ENCODE results near the gene TBC1D22A.

TBC1D22A gene

GRCh38 chr22:46824344-46824909 is 62.0 kb downstream of the TBC1D22A start:
- no peak for TF ChIP-seq JUND (IDR thresholded peaks at IDR 0.05; ENCODE audit: low read depth)
- DNase-seq (ENCODE audit: low read depth in 1 of 2, low spot score in 1 of 2): peak in 1 of 2 experiments; percentile 19
- in situ Hi-C loops (cut with HindIII; ENCODE audit: low pct_unique_long_range_greater_than_20kb, low sequenced_read_pairs): no loop called here

GRCh38 chr22:46824980-46825544 is 62.6 kb downstream of the TBC1D22A start:
- DNase-seq (ENCODE audit: low read depth in 1 of 2, low spot score in 1 of 2): no peak
- in situ Hi-C loops (cut with HindIII; ENCODE audit: low pct_unique_long_range_greater_than_20kb, low sequenced_read_pairs): no loop called here

GRCh38 chr22:46826438-46827135 is 64.1 kb downstream of the TBC1D22A start:
- no peak for DNase-seq (ENCODE audit: low read depth in 1 of 2, low spot score in 1 of 2)
- in situ Hi-C loops (cut with HindIII; ENCODE audit: low pct_unique_long_range_greater_than_20kb, low sequenced_read_pairs): no loop called here
- TF ChIP-seq JUND (IDR thresholded peaks at IDR 0.05; ENCODE audit: low read depth): no peak

More at GRCh38 chr22:46824980-46825544, 62.6 kb downstream of the TBC1D22A start:
- TF ChIP-seq JUND (IDR thresholded peaks at IDR 0.05; ENCODE audit: low read depth): no peak

GRCh38 chr22:46827136-46827780 is 64.8 kb downstream of the TBC1D22A start:
- TF ChIP-seq JUND (IDR thresholded peaks at IDR 0.05; ENCODE audit: low read depth): no peak
- in situ Hi-C loops (cut with HindIII; ENCODE audit: low pct_unique_long_range_greater_than_20kb, low sequenced_read_pairs): no loop called here
- DNase-seq (ENCODE audit: low read depth in 1 of 2, low spot score in 1 of 2): no peak

GRCh38 chr22:46827781-46828180 is 65.3 kb downstream of the TBC1D22A start:
- no peak for TF ChIP-seq JUND (IDR thresholded peaks at IDR 0.05; ENCODE audit: low read depth)
- no peak for DNase-seq (ENCODE audit: low read depth in 1 of 2, low spot score in 1 of 2)
- in situ Hi-C loops (cut with HindIII; ENCODE audit: low pct_unique_long_range_greater_than_20kb, low sequenced_read_pairs): no loop called here

GRCh38 chr22:46828323-46828900 is 66.0 kb downstream of the TBC1D22A start:
- in situ Hi-C loops (cut with HindIII; ENCODE audit: low pct_unique_long_range_greater_than_20kb, low sequenced_read_pairs): no loop called here
- TF ChIP-seq JUND (IDR thresholded peaks at IDR 0.05; ENCODE audit: low read depth): no peak
- no peak for DNase-seq (ENCODE audit: low read depth in 1 of 2, low spot score in 1 of 2)

- in situ Hi-C loops (cut with HindIII; ENCODE audit: low pct_unique_long_range_greater_than_20kb, low sequenced_read_pairs): no loop called here
- TF ChIP-seq JUND (IDR thresholded peaks at IDR 0.05; ENCODE audit: low read depth): no peak
Measured at GRCh38 chr22:46829117-46829891, 66.9 kb downstream of the TBC1D22A start.

GRCh38 chr22:46829941-46830715 is 67.7 kb downstream of the TBC1D22A start:
- in situ Hi-C loops (cut with HindIII; ENCODE audit: low pct_unique_long_range_greater_than_20kb, low sequenced_read_pairs): no loop called here
- no peak for TF ChIP-seq JUND (IDR thresholded peaks at IDR 0.05; ENCODE audit: low read depth)
- no peak for DNase-seq (ENCODE audit: low read depth in 1 of 2, low spot score in 1 of 2)

More at GRCh38 chr22:46829117-46829891, 66.9 kb downstream of the TBC1D22A start:
- DNase-seq (ENCODE audit: low read depth in 1 of 2, low spot score in 1 of 2): no peak

GRCh38 chr22:46830841-46831240 is 68.4 kb downstream of the TBC1D22A start:
- TF ChIP-seq JUND (IDR thresholded peaks at IDR 0.05; ENCODE audit: low read depth): no peak
- DNase-seq (ENCODE audit: low read depth in 1 of 2, low spot score in 1 of 2): no peak
- in situ Hi-C loops (cut with HindIII; ENCODE audit: low pct_unique_long_range_greater_than_20kb, low sequenced_read_pairs): no loop called here

- no peak for TF ChIP-seq JUND (IDR thresholded peaks at IDR 0.05; ENCODE audit: low read depth)
- in situ Hi-C loops (cut with HindIII; ENCODE audit: low pct_unique_long_range_greater_than_20kb, low sequenced_read_pairs): no loop called here
- peak; percentile 48 to 72 for DNase-seq (ENCODE audit: low read depth in 1 of 2, low spot score in 1 of 2)
Measured at GRCh38 chr22:46833228-46833627, 70.8 kb downstream of the TBC1D22A start.

- in situ Hi-C loops (cut with HindIII; ENCODE audit: low pct_unique_long_range_greater_than_20kb, low sequenced_read_pairs): no loop called here
- TF ChIP-seq JUND (IDR thresholded peaks at IDR 0.05; ENCODE audit: low read depth): no peak
- DNase-seq (ENCODE audit: low read depth in 1 of 2, low spot score in 1 of 2): no peak
Measured at GRCh38 chr22:46834021-46834737, 71.7 kb downstream of the TBC1D22A start.

Data from T47D (cell line).